Right hindlimb (tissue), 1 donor: Measurements from ENCODE around the gene PBRM1.

Experiments
- DNase-seq: peaks from one replicate; pipeline ENCODE4 v3.0.0-alpha.2; 2018

PBRM1 gene

GRCh38 chr3:52663098-52663497 lies 22.6 kb downstream of the PBRM1 start:
- no peak for DNase-seq

DNA sequence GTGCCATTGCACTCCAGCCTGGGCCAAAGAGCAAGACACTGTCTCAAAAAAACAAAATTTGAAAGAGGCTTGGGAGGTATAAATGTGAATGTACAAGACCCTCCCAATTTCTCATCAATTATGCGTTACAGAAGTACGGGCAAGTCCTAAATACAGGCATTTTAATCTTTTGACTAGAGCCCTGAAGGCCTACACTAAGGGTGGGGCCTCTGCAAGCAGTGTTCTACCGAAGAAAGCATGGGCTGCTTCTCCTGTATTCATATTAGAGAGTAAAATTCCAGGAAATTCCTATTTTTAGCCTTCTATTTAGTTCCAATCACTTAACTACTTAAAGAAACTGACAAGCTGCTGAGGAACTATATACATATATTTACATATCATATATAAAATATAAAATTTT lies 25.7 kb downstream of the PBRM1 start:
- DNase-seq: no peak

- DNase-seq: no peak
Observed at GRCh38 chr3:52655895-52656294, 29.8 kb downstream of the PBRM1 start.

GRCh38 chr3:52651592-52651991 lies 34.1 kb downstream of the PBRM1 start:
- DNase-seq: no peak

DNA sequence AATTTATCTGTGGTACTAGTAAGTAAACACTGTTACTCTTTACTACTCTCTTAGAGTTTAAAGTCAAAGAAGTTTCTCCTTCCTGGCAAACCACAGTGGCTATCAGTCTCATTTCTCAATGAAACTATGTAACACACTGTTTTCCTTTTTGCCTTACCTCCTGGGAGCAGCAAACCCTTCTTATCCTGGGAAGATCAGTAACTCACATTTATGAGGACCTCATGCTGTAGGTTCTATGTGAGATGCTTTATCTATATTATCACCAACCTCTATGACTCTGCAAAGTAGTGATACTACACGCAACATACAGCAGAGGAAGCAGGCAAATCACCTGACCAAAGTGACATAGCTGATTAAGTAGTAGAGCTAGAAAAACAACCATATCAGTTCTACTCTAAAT lies 35.3 kb downstream of the PBRM1 start:
- DNase-seq: no peak

GRCh38 chr3:52649461-52650210 lies 36.1 kb downstream of the PBRM1 start:
- DNase-seq: no peak

DNA sequence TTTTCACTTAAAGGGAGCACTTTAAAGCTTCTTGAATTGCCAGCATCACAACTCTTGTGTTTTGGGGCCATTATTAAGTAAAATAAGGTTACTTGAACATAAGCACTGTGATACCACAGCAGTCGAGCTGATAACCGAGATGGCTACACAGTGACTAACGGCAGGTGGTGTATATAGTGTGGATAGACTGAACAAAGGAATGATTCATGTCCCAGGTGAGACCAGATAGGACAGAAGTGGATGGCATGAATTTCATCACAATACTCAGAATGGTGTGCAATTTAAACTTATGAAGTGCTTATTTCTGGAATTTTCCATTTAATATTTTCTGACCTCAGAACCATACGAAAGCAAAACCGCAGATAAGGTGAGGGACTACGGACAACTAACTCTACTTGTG lies 40.2 kb downstream of the PBRM1 start:
- no peak for DNase-seq

DNA sequence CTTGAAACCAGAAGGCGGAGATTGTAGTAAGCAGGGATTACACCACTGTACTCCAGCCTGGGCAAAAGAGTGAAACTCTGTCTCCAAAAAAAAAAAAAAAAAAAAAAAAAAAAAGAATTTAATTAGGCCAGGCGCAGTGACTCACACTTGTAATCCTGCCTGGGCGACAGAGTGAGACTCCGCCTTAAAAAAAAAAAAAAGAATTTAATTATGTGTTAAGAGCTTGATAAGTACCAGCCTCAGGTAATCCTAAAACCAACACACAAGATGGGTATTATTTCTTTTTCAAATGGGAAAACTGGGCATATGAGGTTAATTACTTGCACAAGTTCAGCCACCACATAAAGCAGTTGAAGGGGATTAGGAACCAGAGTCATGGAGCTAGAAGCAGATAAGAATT lies 49.0 kb downstream of the PBRM1 start:
- no peak for DNase-seq

DNA sequence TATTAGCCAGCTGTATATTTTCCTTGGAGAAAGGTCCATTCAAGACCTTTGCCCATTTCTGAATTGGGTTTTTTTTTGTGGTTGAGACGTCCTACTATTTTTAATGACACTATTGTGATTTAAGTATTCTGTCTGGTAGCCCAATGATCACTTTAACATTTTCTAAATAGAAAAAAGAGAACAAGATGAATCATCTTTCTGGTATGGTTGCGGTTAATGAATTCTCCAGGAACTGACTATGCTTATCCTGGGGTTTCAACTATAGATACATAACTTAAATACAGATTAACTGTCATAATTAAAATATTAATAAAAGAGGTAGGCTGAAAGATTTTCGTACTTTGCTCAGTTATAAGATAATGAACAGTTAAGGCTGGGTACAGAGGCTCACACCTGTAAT lies 51.9 kb downstream of the PBRM1 start:
- no peak for DNase-seq

DNA sequence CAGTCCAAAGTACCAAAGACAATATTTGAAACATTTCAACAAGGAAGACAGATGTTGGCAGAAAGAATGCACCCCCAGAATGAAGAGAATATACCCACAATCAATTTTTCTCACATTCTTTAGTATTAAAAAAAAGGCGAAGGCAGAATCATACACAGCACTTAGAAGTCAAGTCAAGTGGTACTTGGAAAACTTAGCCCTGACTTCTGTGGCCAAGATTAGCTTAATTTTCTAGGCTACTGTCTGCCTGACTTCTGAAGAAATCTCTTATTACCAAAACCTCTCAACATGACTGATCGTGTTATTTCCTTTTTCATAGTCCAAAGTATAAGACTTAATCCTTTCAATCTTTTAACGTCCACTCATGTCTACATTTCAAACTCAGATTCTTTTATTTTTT lies 60.7 kb downstream of the PBRM1 start:
- DNase-seq: no peak

GRCh38 chr3:52623234-52623792 lies 62.4 kb downstream of the PBRM1 start:
- DNase-seq: no peak

GRCh38 chr3:52620580-52620979 lies 65.1 kb downstream of the PBRM1 start:
- DNase-seq: no peak

DNA sequence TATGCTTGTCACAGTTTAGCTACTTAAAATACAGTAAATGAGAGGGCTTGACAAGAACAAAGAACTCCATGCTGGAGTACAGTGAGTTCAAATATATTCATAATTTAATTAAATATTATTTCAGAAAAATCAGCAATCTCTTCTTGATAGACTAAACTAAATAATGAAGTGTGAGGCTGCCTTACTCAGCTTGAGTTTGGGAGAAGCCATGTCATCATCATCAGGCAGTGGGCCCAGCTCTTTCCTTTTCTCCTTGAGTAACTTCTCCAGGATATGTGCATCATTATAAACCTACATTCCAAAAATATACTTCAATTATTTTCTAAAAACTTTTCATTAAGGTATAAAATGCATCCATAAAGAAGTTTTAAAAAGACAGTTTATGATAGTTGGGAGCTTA lies 70.5 kb downstream of the PBRM1 start:
- DNase-seq: no peak

DNA sequence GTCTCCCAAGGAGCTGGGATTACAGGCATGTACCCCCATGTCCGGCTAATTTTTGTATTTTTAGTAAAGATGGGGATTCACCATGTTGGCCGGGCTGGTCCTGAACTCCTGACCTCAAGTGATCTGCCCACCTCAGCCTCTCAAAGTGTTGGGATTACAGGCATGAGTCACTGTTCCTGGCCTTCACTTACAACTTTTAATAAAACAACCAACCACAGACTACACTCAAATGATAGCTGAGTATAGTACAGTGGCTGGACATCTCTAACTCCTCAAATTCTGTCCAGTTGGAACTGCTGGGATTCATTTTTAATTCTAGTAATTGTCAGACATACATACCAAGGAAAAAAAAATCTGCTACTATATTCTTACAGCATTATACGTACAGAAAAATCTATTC lies 71.0 kb downstream of the PBRM1 start:
- no peak for DNase-seq

- no peak for DNase-seq
Observed at GRCh38 chr3:52609316-52609815, 76.3 kb downstream of the PBRM1 start.

DNA sequence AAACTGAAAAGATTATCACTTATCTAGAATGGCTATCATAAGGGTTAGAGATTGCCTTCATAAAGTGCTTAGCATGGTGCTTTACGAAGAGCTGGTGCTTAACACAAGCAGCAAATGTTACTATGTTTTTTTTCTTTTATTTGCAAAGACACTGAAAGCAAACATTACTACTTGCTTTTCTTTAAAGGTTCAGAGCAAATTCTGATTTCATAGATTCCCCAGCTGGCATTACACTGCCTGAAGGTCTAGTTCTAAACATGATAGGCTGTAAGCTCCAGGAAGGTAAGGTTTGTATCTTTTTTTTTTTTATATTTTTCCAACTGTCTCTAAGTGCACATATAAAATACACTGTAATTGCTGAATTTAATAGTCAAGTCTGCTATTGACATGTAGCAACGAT lies 77.4 kb downstream of the PBRM1 start:
- DNase-seq: no peak

DNA sequence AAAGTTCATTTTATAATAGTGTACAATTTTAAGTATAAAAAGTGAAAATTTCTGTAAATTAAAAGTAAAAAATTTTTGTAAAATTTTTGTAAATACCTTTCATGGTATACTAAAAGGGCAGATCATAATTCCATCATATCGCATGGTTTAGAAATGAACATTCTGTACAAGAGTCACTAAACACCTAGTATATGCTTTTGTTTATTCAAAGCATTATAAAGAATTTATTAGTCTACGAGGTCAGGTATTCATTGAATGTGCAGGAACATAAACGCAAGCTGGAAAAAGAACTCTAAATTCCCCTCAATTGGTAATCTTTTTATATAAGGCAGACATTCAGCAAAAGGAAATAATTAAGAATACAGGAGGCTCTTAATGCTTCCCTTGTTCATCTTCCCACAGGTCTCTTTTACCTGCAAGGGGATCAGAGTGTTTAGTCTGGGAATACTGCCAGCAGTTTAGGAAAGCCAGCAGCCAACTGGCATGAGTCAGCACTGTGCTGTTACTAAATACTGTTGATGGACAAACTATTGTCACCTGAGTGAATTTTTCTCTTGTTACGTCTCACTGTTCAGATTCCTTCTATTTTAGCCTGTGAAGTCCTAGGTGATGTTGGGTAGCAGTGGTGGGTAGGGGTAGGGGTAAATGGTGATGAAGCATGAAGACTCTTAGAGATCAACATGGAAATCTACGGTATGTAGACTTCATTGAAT lies 79.2 kb downstream of the PBRM1 start:
- DNase-seq: no peak

DNA sequence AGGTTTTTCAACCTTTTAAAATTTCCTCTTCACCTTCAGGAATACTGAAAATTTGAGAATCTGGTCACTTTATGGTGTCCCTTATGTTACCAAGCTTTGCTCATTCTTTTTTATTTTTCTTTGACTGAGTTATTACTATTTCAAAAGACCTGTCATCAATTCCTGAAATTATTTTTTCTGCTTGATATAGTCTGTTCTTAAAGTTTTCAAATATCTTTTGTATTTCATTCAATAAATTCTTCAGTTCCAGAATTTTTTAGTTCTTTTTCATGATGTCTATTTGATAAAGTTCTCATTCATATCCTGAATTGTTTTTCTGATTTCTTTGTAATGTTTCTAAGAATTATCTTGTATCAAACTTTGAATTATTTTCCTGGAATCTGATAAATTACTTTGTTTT lies 85.5 kb downstream of the PBRM1 start:
- no peak for DNase-seq

DNA sequence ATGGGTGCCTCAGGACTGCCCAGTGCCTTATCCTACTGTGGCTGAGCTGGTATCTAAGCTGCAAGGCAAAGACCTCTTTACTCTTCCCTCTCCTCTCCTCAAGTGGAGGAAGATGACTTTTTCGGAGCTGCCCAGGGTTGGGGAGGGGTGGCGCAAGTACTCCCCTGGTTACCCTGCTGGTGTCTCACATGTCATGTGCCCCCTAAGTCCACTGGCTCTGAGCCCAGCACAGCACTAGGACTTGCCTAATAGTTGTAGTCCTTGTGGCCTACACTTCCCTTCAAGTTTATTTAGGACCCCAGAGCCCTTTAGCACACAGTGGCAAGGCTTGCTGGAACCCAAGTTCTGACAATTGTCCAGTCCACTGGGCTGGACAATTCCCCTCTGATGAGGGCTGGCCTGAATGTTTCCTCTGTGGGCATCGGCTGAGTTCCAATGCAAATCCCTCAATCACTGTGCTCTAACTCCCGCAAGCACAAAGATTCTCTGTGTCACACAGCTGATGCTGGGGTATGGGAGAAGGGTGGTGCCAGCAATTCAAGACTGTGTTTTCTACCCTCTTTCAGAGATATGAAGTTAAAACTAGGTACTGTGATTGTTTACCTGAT lies 89.0 kb downstream of the PBRM1 start:
- peak; percentile 19 for DNase-seq

DNA sequence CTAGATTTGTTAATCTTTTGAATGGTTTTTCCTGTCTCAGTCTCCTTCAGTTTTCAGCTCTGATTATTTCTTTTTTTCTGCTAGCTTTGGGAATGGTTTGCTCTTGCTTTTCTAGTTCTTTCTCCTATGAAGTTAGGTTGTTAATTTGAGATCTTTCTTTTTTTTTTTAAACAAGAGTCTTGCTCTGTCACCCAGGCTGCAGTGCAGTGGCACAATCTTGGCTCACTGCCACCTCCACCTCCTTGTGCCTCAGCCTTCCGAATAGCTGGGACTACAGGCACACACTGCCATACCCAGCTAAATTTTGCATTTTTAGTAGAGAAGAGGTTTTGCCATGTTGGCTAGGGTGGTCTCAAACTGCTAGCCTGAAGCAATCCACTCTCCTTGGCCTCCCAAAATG lies 92.6 kb downstream of the PBRM1 start:
- DNase-seq: no peak

GRCh38 chr3:52574056-52574965 lies 111.4 kb downstream of the PBRM1 start:
- no peak for DNase-seq

- DNase-seq: no peak
Observed at GRCh38 chr3:52572221-52572620, 113.5 kb downstream of the PBRM1 start.

GRCh38 chr3:52570076-52570475 lies 115.6 kb downstream of the PBRM1 start:
- DNase-seq: no peak
